ENCODE measurements around the gene LRP1. TPM values are rescaled to one million over a fixed set of nuclear protein-coding genes. Genes with fewer than 3 reads are reported as not detected.

The LRP1 gene
- 24.5 and 44.2 TPM in 2 replicates for total RNA-seq

DNA sequence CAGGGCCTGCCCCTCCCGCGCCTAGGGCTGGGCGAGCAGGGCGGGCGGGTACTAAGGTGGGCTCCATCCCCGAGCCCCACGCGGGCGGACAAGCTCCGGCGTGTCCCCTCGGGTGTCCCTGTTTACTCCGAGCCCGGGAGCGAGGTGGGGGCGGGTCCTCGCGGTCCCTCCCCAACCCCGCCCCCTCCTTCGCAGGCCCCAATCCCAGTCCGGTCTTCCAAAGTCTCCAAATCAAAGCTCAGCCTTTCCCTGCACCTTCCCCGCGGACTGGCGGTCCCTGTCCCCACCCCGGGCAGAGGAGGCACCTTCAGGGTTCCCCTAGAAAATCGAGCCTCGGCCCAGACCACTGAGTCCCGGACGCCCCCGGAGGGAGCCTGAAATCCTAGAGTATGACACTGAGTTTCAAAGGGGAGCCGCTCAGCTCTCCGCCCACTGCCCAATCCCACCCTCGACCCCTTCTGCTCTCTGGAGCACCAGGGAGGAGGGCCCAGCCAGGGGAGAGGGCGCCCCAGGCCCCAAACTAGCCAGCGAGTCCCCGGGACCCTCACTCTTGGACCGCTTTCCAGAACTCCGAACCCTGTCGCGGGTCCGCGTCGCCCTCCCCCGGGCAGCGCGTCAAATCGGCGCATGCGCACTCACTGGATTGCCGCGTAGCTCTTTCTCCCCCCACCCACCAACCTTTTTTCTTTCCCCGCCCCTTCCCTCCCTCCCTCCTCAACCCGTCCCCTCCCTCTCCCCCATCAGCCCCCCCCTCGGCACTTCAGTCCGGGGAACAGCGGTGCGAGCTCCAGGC is at the start of gene LRP1:
TSS of gene LRP1 (plus strand) at position 758 of the 793 bp plus-strand sequence. CDS start 482 bp downstream, outside the sequence.
- DNase-seq (ENCODE audit: low read depth) (peak; percentile 80), FAIRE-seq (no peak)
- H3K4me3 ChIP-seq (ENCODE audit: low read depth, low read length), result peak within 1 kb of the TSS; percentile 58
- H3K27me3 ChIP-seq (ENCODE audit: control insufficient read depth, insufficient read depth, low read length), result no peaks in the 10 kb centered on the region
- TF ChIP-seq, protein P1, sequence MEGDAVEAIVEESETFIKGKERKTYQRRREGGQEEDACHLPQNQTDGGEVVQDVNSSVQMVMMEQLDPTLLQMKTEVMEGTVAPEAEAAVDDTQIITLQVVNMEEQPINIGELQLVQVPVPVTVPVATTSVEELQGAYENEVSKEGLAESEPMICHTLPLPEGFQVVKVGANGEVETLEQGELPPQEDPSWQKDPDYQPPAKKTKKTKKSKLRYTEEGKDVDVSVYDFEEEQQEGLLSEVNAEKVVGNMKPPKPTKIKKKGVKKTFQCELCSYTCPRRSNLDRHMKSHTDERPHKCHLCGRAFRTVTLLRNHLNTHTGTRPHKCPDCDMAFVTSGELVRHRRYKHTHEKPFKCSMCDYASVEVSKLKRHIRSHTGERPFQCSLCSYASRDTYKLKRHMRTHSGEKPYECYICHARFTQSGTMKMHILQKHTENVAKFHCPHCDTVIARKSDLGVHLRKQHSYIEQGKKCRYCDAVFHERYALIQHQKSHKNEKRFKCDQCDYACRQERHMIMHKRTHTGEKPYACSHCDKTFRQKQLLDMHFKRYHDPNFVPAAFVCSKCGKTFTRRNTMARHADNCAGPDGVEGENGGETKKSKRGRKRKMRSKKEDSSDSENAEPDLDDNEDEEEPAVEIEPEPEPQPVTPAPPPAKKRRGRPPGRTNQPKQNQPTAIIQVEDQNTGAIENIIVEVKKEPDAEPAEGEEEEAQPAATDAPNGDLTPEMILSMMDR (IDR thresholded peaks at IDR 0.05; ENCODE audit: insufficient read depth, low read length, severe bottlenecking), result no peak
- no peaks in the 10 kb centered on the region for H3K36me3 ChIP-seq (ENCODE audit: control insufficient read depth, insufficient read depth, low read length)

GRCh38 chr12:57078519-57079404 is 49.5 kb upstream of the LRP1 start, which contains the start of gene NEMP1:
Gene NEMP1, minus strand, starts transcription at chr12:57078791. Its CDS starts 46 bp downstream, at chr12:57078745.
- Histone ChIP-seq H3K36me3 (ENCODE audit: control insufficient read depth, insufficient read depth, low read length) (no peaks in the 10 kb centered on the region), H3K27me3 (ENCODE audit: control insufficient read depth, insufficient read depth, low read length) (no peaks in the 10 kb centered on the region), H3K4me3 (ENCODE audit: low read depth, low read length) (peak within 1 kb of the TSS; percentile 79)
- TF ChIP-seq, protein P1 (IDR thresholded peaks at IDR 0.05; ENCODE audit: insufficient read depth, low read length, severe bottlenecking), result no peak
- DNase-seq (ENCODE audit: low read depth) (peak; percentile 100), FAIRE-seq (peak; percentile 91)

DNA sequence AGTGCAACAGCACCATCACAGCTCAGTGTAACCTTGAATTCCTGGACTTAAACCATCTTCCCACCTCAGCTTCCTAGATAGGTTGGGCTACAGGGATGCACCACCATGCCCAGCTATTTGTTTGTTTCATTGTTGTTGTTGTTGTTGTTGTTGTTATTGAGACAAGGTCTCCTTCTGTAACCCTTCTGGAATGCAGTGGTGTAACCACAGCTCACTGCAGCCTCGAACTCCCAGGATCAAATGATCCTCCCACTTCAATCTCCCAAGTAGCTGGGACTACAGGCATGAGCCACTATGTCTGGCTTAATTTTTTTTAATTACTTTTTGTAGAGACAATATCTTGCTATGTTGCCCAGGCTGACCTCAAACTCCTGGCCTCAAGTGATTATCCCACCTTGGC is 48.5 kb upstream of the LRP1 start:
- no peak for DNase-seq (ENCODE audit: low read depth)
- Histone ChIP-seq H3K36me3 (ENCODE audit: control insufficient read depth, insufficient read depth, low read length) (no peaks in the 10 kb centered on the region), H3K4me3 (ENCODE audit: low read depth, low read length) (no peak overlapping the region), H3K27me3 (ENCODE audit: control insufficient read depth, insufficient read depth, low read length) (no peaks in the 10 kb centered on the region)
- TF ChIP-seq, protein P1 (IDR thresholded peaks at IDR 0.05; ENCODE audit: insufficient read depth, low read length, severe bottlenecking), result no peak
- no peak for FAIRE-seq

DNA sequence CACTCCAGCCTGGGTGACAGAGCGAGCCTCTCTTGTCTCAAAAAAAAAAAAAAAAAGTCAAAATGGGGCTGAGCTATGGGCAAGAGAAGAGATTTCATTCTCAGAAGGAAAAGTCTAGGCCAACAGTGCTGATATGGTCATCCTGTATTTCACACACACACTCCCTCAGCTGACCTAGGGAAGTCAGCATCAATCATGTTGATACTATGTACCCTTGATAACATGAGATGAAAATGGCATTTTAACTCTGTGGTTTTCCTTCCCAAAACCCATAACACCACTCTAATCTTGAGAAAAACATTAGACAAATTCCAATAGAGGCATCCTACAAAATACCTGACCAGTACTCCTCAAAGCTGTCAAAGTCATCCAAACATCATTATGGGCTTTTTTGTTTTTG is 47.4 kb upstream of the LRP1 start:
- H3K36me3 ChIP-seq (ENCODE audit: control insufficient read depth, insufficient read depth, low read length), result no peaks in the 10 kb centered on the region
- no peaks in the 10 kb centered on the region for H3K27me3 ChIP-seq (ENCODE audit: control insufficient read depth, insufficient read depth, low read length)
- FAIRE-seq (no peak), DNase-seq (ENCODE audit: low read depth) (no peak)
- no peak overlapping the region for H3K4me3 ChIP-seq (ENCODE audit: low read depth, low read length)
- TF ChIP-seq, protein P1 (IDR thresholded peaks at IDR 0.05; ENCODE audit: insufficient read depth, low read length, severe bottlenecking), result no peak

GRCh38 chr12:57085999-57086492 is 42.2 kb upstream of the LRP1 start:
- TF ChIP-seq, protein P1 (IDR thresholded peaks at IDR 0.05; ENCODE audit: insufficient read depth, low read length, severe bottlenecking), result no peak
- Histone ChIP-seq H3K36me3 (ENCODE audit: control insufficient read depth, insufficient read depth, low read length) (peaks cover 5% of the 10 kb centered on the region), H3K4me3 (ENCODE audit: low read depth, low read length) (no peak overlapping the region), H3K27me3 (ENCODE audit: control insufficient read depth, insufficient read depth, low read length) (no peaks in the 10 kb centered on the region)
- FAIRE-seq (no peak), DNase-seq (ENCODE audit: low read depth) (peak; percentile 40)

Measured in bronchial epithelial cell (primary cell).